OCI-LY1 (cell line): ENCODE measurements around the gene OAS3.

Experiments used
- H2AFZ ChIP-seq: fragments of 200-600 bp; sonication (generic), shearing (Covaris generic); 2 replicates; pipeline ENCODE4 v1.6.0; 2014; ENCODE audit warnings: antibody characterized with exemption, mild to moderate bottlenecking, low read length
- H3F3A ChIP-seq: fragments of 200-600 bp; sonication (generic), shearing (Covaris generic); 2 replicates; pipeline ENCODE4 v1.6.0; 2014; ENCODE audit warnings: mild to moderate bottlenecking, antibody characterized with exemption, low read length, moderate library complexity; ENCODE audit not compliant: insufficient read depth
- H3K27ac ChIP-seq: fragments of 200-600 bp; sonication (generic); 2 replicates; pipeline ENCODE4 v1.5.1; 2014; ENCODE audit warnings: low read length, mixed run types, mild to moderate bottlenecking, low read depth; ENCODE audit not compliant: poor library complexity, severe bottlenecking
- H3K27me3 ChIP-seq: fragments of 200-600 bp; sonication (generic); 2 replicates; pipeline ENCODE4 v1.6.0; 2014; ENCODE audit warnings: antibody characterized with exemption, mild to moderate bottlenecking, low read length, moderate library complexity; ENCODE audit not compliant: insufficient read depth
- H3K36me3 ChIP-seq: fragments of 200-600 bp; sonication (generic); 2 replicates; pipeline ENCODE4 v1.6.1; 2014; ENCODE audit warnings: mild to moderate bottlenecking, antibody characterized with exemption, low read length, moderate library complexity, mixed read lengths; ENCODE audit not compliant: insufficient read depth
- H3K4me1 ChIP-seq: fragments of 200-600 bp; sonication (generic); 2 replicates; pipeline ENCODE4 v1.5.1; 2014; ENCODE audit warnings: mild to moderate bottlenecking, low read length, moderate library complexity; ENCODE audit not compliant: insufficient read depth, severe bottlenecking
- H3K4me2 ChIP-seq: fragments of 200-600 bp; sonication (generic), shearing (Covaris generic); 2 replicates; pipeline ENCODE4 v1.6.1; 2014; ENCODE audit warnings: low read length
- H3K4me3 ChIP-seq: fragments of 200-600 bp; sonication (generic); 2 replicates; pipeline ENCODE4 v1.5.1; 2014; ENCODE audit warnings: low read length, low read depth, mild to moderate bottlenecking, mixed read lengths; ENCODE audit not compliant: poor library complexity, severe bottlenecking
- H3K79me2 ChIP-seq: fragments of 200-600 bp; shearing (Covaris generic); 2 replicates; pipeline ENCODE4 v1.6.1; 2016; ENCODE audit warnings: mixed run types, low read length, mixed read lengths; ENCODE audit not compliant: insufficient read depth
- H3K9ac ChIP-seq: fragments of 200-600 bp; sonication (generic), shearing (Covaris generic); 2 replicates; pipeline ENCODE4 v1.6.1; 2014; ENCODE audit warnings: mild to moderate bottlenecking, low read length, mixed read lengths
- H3K9me2 ChIP-seq: fragments of 200-600 bp; sonication (generic), shearing (Covaris generic); 2 replicates; pipeline ENCODE4 v1.6.1; 2014; ENCODE audit warnings: low read depth, mild to moderate bottlenecking, low read length, mixed read lengths
- H3K9me3 ChIP-seq: fragments of 200-600 bp; shearing (Covaris generic); 2 replicates; pipeline ENCODE4 v1.6.1; 2014; ENCODE audit warnings: low read length, mixed read lengths
- H4K20me1 ChIP-seq: fragments of 200-600 bp; sonication (generic), shearing (Covaris generic); 2 replicates; pipeline ENCODE4 v1.6.0; 2016; ENCODE audit warnings: mild to moderate bottlenecking, low read length; ENCODE audit not compliant: insufficient read depth
- CTCF ChIP-seq: fragments of 200-600 bp; sonication (generic), shearing (Covaris generic); IDR thresholded peaks from 2 replicates; pipeline ENCODE4 v1.5.1; 2017; ENCODE audit warnings: mild to moderate bottlenecking, antibody characterized with exemption, low read length, moderate library complexity, mixed read lengths
- EZH2 ChIP-seq: fragments of 200-600 bp; sonication (generic), shearing (Covaris generic); IDR thresholded peaks from 2 replicates; pipeline ENCODE4 v1.8.0; 2017; ENCODE audit warnings: borderline replicate concordance, mixed run types, mild to moderate bottlenecking, antibody characterized with exemption, low read length, moderate library complexity, mixed read lengths

Gene OAS3

GRCh38 chr12:113007166-113007565, 68.9 kb downstream of the OAS3 start:
- H2AFZ ChIP-seq, result no peak overlapping the region
- H3F3A ChIP-seq, result no peaks in the 10 kb centered on the region
- no peaks in the 10 kb centered on the region for H3K79me2 ChIP-seq
- no peak overlapping the region for H3K4me3 ChIP-seq
- H3K9me2 ChIP-seq, result no peaks in the 10 kb centered on the region
- TF ChIP-seq CTCF (no peak), EZH2 (no peak)
- no peaks in the 10 kb centered on the region; the same call in 1 of the 2 replicates for H3K36me3 ChIP-seq
- no peaks in the 10 kb centered on the region for H3K27me3 ChIP-seq
- H3K4me1 ChIP-seq, result no peaks in the 10 kb centered on the region
- no peaks in the 10 kb centered on the region for H4K20me1 ChIP-seq
- no peak overlapping the region for H3K4me2 ChIP-seq
- H3K9ac ChIP-seq, result no peak overlapping the region
- H3K27ac ChIP-seq, result no peak overlapping the region
- H3K9me3 ChIP-seq, result no peaks in the 10 kb centered on the region; the same call in 1 of the 2 replicates

GRCh38 chr12:113010701-113011100, 72.4 kb downstream of the OAS3 start:
- Histone ChIP-seq H3K27ac (no peak overlapping the region), H2AFZ (no peak overlapping the region), H3K79me2 (no peaks in the 10 kb centered on the region), H3K9ac (no peak overlapping the region), H4K20me1 (no peaks in the 10 kb centered on the region), H3K4me2 (no peak overlapping the region), H3K27me3 (no peaks in the 10 kb centered on the region), H3K4me1 (no peaks in the 10 kb centered on the region), H3K36me3 (no peaks in the 10 kb centered on the region; the same call in 1 of the 2 replicates), H3K9me2 (no peaks in the 10 kb centered on the region), H3K9me3 (no peaks in the 10 kb centered on the region; the same call in 1 of the 2 replicates), H3K4me3 (no peak overlapping the region), H3F3A (no peaks in the 10 kb centered on the region)
- TF ChIP-seq EZH2 (no peak), CTCF (no peak)

GRCh38 chr12:113014565-113014964, 76.3 kb downstream of the OAS3 start:
- Histone ChIP-seq H3K27me3 (no peaks in the 10 kb centered on the region), H3F3A (no peaks in the 10 kb centered on the region), H3K4me3 (no peak overlapping the region), H3K4me2 (no peak overlapping the region), H3K79me2 (no peaks in the 10 kb centered on the region), H4K20me1 (no peaks in the 10 kb centered on the region), H3K4me1 (no peaks in the 10 kb centered on the region), H3K9me3 (no peaks in the 10 kb centered on the region; the same call in 1 of the 2 replicates), H3K36me3 (no peaks in the 10 kb centered on the region; the same call in 1 of the 2 replicates), H3K9ac (no peak overlapping the region), H2AFZ (no peak overlapping the region), H3K9me2 (no peaks in the 10 kb centered on the region), H3K27ac (no peak overlapping the region)
- TF ChIP-seq CTCF, result no peak
- TF ChIP-seq EZH2, result no peak
